Effector memory CD4-positive, alpha-beta T cell (primary cell): ENCODE data around the gene KRT12.
"Not testable (repeated sequence)": the region's sequence is repeated elsewhere in the genome, so short reads cannot be mapped to it uniquely, and the experiment has no call there.

Experiments
- DNase-seq, 3 donors: peaks; one replicate each; pipeline ENCODE4 v3.0.0-alpha.2; 2020
- H3K27ac ChIP-seq: 2 replicates; pipeline ENCODE4 v1.7.0; 2013; ENCODE audit warnings: mild to moderate bottlenecking, low read length, moderate library complexity; ENCODE audit not compliant: insufficient read depth, poor library complexity, severe bottlenecking
- H3K27me3 ChIP-seq: replicated peaks from 2 replicates; pipeline ENCODE4 v1.7.0; 2013; ENCODE audit warnings: mild to moderate bottlenecking, low read length; ENCODE audit not compliant: insufficient read depth, control insufficient read depth, poor library complexity, severe bottlenecking
- H3K36me3 ChIP-seq: 2 replicates; pipeline ENCODE4 v1.7.0; 2013; ENCODE audit warnings: mild to moderate bottlenecking, low read length, moderate library complexity; ENCODE audit not compliant: control insufficient read depth, insufficient read depth
- H3K4me1 ChIP-seq: 2 replicates; pipeline ENCODE4 v1.7.0; 2013; ENCODE audit warnings: low read length, mild to moderate bottlenecking; ENCODE audit not compliant: control insufficient read depth, insufficient read depth, poor library complexity, severe bottlenecking
- H3K4me3 ChIP-seq: 2 replicates; pipeline ENCODE4 v1.7.0; 2013; ENCODE audit warnings: low read length, low read depth, mild to moderate bottlenecking; ENCODE audit not compliant: insufficient read depth, poor library complexity, severe bottlenecking
- H3K9me3 ChIP-seq: 2 replicates; pipeline ENCODE4 v1.7.0; 2013; ENCODE audit warnings: mild to moderate bottlenecking, low read length, moderate library complexity; ENCODE audit not compliant: control insufficient read depth

KRT12 gene

GRCh38 chr17:40818733-40819527 is 48.1 kb downstream of the KRT12 start:
- DNase-seq, result peak; percentile 74 to 77 (median 77)
- Histone ChIP-seq H3K27me3 (no peaks in the 10 kb centered on the region), H3K9me3 (no peaks in the 10 kb centered on the region), H3K27ac (peak overlapping the region; percentile 73), H3K4me3 (peak overlapping the region; percentile 60), H3K4me1 (peaks cover 3% of the 10 kb centered on the region), H3K36me3 (peaks cover 3% of the 10 kb centered on the region)

DNA sequence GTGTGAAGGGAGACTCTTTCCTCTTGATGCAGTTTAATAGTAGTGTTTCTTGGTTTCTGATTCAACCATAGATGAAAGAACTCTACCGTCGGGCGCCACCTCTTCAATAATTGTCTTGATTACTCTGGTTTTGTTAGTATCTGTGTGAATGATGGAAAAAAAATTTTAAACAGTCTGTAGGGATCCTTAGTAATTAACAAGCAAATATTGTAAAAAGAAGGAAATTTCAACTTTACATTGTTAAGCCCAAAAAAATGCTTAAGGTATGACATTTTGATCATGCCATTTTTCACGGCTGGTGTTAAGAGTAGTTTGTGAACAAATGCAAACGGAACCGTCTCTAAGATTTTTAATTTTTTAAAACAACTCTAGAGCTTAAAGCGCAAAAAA is 48.7 kb downstream of the KRT12 start:
- Histone ChIP-seq H3K27me3 (no peaks in the 10 kb centered on the region), H3K36me3 (peaks cover 3% of the 10 kb centered on the region), H3K9me3 (no peaks in the 10 kb centered on the region), H3K4me3 (peak overlapping the region; percentile 60), H3K27ac (peak overlapping the region; percentile 73), H3K4me1 (peaks cover 3% of the 10 kb centered on the region)
- no peak for DNase-seq

GRCh38 chr17:40817103-40817682 is 49.8 kb downstream of the KRT12 start:
- Histone ChIP-seq H3K4me1 (peaks cover 3% of the 10 kb centered on the region), H3K36me3 (peaks cover 3% of the 10 kb centered on the region), H3K27ac (no peak overlapping the region), H3K9me3 (no peaks in the 10 kb centered on the region), H3K27me3 (no peaks in the 10 kb centered on the region), H3K4me3 (no peak overlapping the region)
- DNase-seq, result no peak

DNA sequence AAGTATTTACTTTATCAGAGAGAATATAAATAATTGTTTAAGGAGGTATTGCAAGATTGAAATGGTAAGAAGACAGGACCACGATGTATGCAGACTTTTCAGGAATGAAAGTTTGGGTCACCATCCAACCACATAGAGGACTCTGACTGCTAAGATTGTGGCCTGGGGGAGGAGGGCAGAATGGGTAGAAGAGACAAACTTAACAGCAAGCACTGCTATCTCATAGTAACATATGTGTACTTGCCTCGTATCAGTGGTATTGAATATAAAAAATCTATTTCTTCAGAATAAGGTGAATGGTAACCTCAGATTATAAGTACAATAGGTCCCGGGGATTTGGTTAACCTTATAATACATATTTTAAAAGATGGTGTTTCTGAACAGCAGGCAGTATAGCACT is 50.5 kb downstream of the KRT12 start:
- H3K9me3 ChIP-seq, result no peaks in the 10 kb centered on the region
- H3K36me3 ChIP-seq, result peaks cover 3% of the 10 kb centered on the region
- no peak overlapping the region for H3K27ac ChIP-seq
- H3K4me3 ChIP-seq, result no peak overlapping the region
- DNase-seq, result no peak
- peaks cover 1% of the 10 kb centered on the region for H3K27me3 ChIP-seq
- peaks cover 3% of the 10 kb centered on the region for H3K4me1 ChIP-seq

- peaks cover 7% of the 10 kb centered on the region for H3K27me3 ChIP-seq
- no peaks in the 10 kb centered on the region for H3K9me3 ChIP-seq
- DNase-seq, result no peak
- peaks cover 3% of the 10 kb centered on the region for H3K4me1 ChIP-seq
- no peak overlapping the region for H3K27ac ChIP-seq
- peaks cover 3% of the 10 kb centered on the region for H3K36me3 ChIP-seq
- H3K4me3 ChIP-seq, result no peak overlapping the region
Measured at GRCh38 chr17:40815381-40815780, 51.6 kb downstream of the KRT12 start.

DNA sequence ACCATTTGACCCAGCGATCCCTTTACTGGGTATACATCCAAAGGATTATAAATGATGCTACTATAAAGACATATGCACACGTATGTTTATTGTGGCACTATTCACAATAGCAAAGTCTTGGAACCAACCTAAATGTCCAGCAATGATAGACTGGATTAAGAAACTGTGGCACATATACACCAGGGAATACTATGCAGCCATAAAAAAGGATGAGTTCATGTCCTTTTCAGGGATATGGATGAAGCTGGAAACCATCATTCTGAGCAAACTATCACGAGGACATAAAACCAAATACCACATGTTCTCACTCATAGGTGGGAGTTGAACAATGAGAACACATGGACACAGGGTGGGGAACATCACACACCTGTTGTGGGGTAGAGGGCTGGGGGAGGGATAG is 52.4 kb downstream of the KRT12 start:
- H3K27ac ChIP-seq, H3K9me3 ChIP-seq, H3K27me3 ChIP-seq, H3K4me3 ChIP-seq, H3K36me3 ChIP-seq, H3K4me1 ChIP-seq, DNase-seq: not testable (repeated sequence)

GRCh38 chr17:40813804-40814203 is 53.2 kb downstream of the KRT12 start:
- Histone ChIP-seq H3K36me3 (peaks cover 3% of the 10 kb centered on the region), H3K27ac (no peak overlapping the region), H3K9me3 (no peaks in the 10 kb centered on the region), H3K4me1 (peaks cover 3% of the 10 kb centered on the region), H3K4me3 (no peak overlapping the region), H3K27me3 (peaks cover 7% of the 10 kb centered on the region)
- DNase-seq, result no peak

GRCh38 chr17:40812639-40813038 is 54.4 kb downstream of the KRT12 start:
- no peak for DNase-seq
- Histone ChIP-seq H3K4me3 (no peak overlapping the region), H3K27me3 (peaks cover 7% of the 10 kb centered on the region), H3K36me3 (peaks cover 3% of the 10 kb centered on the region), H3K4me1 (no peaks in the 10 kb centered on the region), H3K27ac (no peak overlapping the region), H3K9me3 (no peaks in the 10 kb centered on the region)
